Right lobe of liver (tissue), 4 donors: Measurements from ENCODE around the gene EDEM3.

Experiments used
- CTCF ChIP-seq, 4 donors: fragments of 200-600 bp in 3 of 4; fragments of 450-650 bp in 1 of 4; IDR thresholded peaks; one replicate each; pipeline versions ENCODE4 v1.5.1 to v1.8.0; 2016 to 2022; ENCODE audit warnings: antibody characterized with exemption in 4 of 4, mild to moderate bottlenecking in 2 of 4
- POLR2A ChIP-seq: fragments of 450-650 bp; IDR thresholded peaks from one replicate; pipeline ENCODE4 v1.6.1; 2017; ENCODE audit warnings: antibody characterized with exemption, mild to moderate bottlenecking
- donor health status: DM: no; HTN: no; CAD: no.
- donor health status: DM: no; HTN: no; CAD: no.
- donor health status: DM: no; HTN: yes; CAD: no.

- TF ChIP-seq CTCF (IDR thresholded peaks at IDR 0.05) (no peak), POLR2A (no peak)
Measured at GRCh38 chr1:184724843-184725242, 29.8 kb downstream of the EDEM3 start.
